HepG2 (cell line): ENCODE data around the gene EPX. TPM values are rescaled to one million over a fixed set of nuclear protein-coding genes. Genes with fewer than 3 reads are reported as not detected.

Experiments
- ATAC-seq: fragments of 200-7000 bp; cut with Tn5 transposase; 3 replicates; pipeline ENCODE4 v1.9.1; 2020; ENCODE audit warnings: mild to moderate bottlenecking, moderate library complexity
- BruUV-seq: library from RNA; stranded (reverse); fragments of 400-500 nt; replicated peaks from 2 replicates; lab custom pipeline; 2021; lab: Mats Ljungman, UMichigan
- CTCF ChIA-PET: fragments of 300-600 bp; formaldehyde crosslinking; extraction: SDS; loops from one replicate; lab custom pipeline; 2021; ENCODE audit warnings: low total read pairs, inconsistent platforms, low intra/inter-chr PET ratio; lab: Yijun Ruan, JAX
- POLR2A ChIA-PET: fragments of 350-600 bp; sonication (Branson Sonifier 250); formaldehyde crosslinking; loops from one replicate; lab custom pipeline; 2020; ENCODE audit warnings: antibody characterized with exemption, inconsistent platforms; lab: Yijun Ruan, JAX
- DNase-seq: peaks from one replicate; pipeline ENCODE4 v3.0.0-alpha.2; 2015; ENCODE audit warnings: low spot score
- FAIRE-seq: peaks from 3 replicates; lab custom pipeline; 2011; peaks lifted over from hg19 to GRCh38; lab: Jason Lieb, UNC
- H2AFZ ChIP-seq: one replicate; pipeline ENCODE4 v1.6.1; 2011; ENCODE audit warnings: low read length, inconsistent platforms
- H3K27ac ChIP-seq: fragments of 300-600 bp; 3 replicates; pipeline ENCODE4 v1.8.0; 2011; ENCODE audit warnings: mixed run types, mild to moderate bottlenecking, mixed read lengths, low read length, inconsistent platforms; ENCODE audit not compliant: insufficient read depth; ENCODE audit errors: extremely low read length
- H3K27me3 ChIP-seq, 2 experiments: fragments of 200-600 bp in 1 of 2; 2 replicates in 1 of 2; 3 replicates in 1 of 2; pipeline versions ENCODE4 v1.6.0 to v1.8.0; 2011; ENCODE audit warnings: low read length in 2 of 2, mild to moderate bottlenecking in 2 of 2, moderate library complexity in 2 of 2, inconsistent platforms in 1 of 2; ENCODE audit not compliant: insufficient read depth in 2 of 2, control insufficient read depth in 1 of 2
- H3K36me3 ChIP-seq, 2 experiments: fragments of 200-600 bp in 1 of 2; replicated peaks in 1 of 2; 2 replicates in 1 of 2; 3 replicates in 1 of 2; pipeline versions ENCODE4 v1.5.1 to v1.8.0; 2011; ENCODE audit warnings: low read length in 2 of 2, inconsistent platforms in 1 of 2; ENCODE audit not compliant: insufficient read depth in 2 of 2, control insufficient read depth in 1 of 2
- H3K4me1 ChIP-seq: 2 replicates; pipeline ENCODE4 v1.5.1; 2012; ENCODE audit warnings: low read length, inconsistent platforms; ENCODE audit not compliant: insufficient read depth
- H3K4me2 ChIP-seq: 2 replicates; pipeline ENCODE4 v1.6.0; 2011; ENCODE audit warnings: low read depth, low read length, inconsistent platforms
- H3K4me3 ChIP-seq, 3 experiments: fragments of 200-600 bp in 1 of 3; sonication (generic), shearing (Covaris generic) in 1 of 3; replicated peaks in 1 of 3; 2 replicates each; pipeline ENCODE4 v1.5.1; 2011 to 2016; ENCODE audit warnings: low read length in 3 of 3, inconsistent platforms in 2 of 3, low read depth in 2 of 3, mild to moderate bottlenecking in 2 of 3, control low read depth in 1 of 3, mixed read lengths in 1 of 3; ENCODE audit not compliant: insufficient read depth in 1 of 3
- H3K79me2 ChIP-seq: one replicate; pipeline ENCODE4 v1.6.1; 2011; ENCODE audit warnings: low read length, inconsistent platforms; ENCODE audit not compliant: insufficient read depth
- H3K9ac ChIP-seq: 2 replicates; pipeline ENCODE4 v1.6.0; 2011; ENCODE audit warnings: mild to moderate bottlenecking, low read depth, low read length, inconsistent platforms; ENCODE audit not compliant: insufficient read depth
- H3K9me3 ChIP-seq: 2 replicates; pipeline ENCODE4 v1.5.1; 2012; ENCODE audit warnings: mild to moderate bottlenecking, low read length
- H4K20me1 ChIP-seq: 2 replicates; pipeline ENCODE4 v1.6.0; 2011; ENCODE audit warnings: inconsistent platforms, mild to moderate bottlenecking, low read length, moderate library complexity; ENCODE audit not compliant: insufficient read depth
- AGO1 ChIP-seq: fragments of 200-400 bp; formaldehyde crosslinking; IDR thresholded peaks from 2 replicates; pipeline ENCODE4 v1.6.1; 2017; ENCODE audit warnings: mild to moderate bottlenecking, low read depth, low read length, moderate library complexity; ENCODE audit not compliant: poor library complexity, severe bottlenecking
- ETV5 ChIP-seq: IDR thresholded peaks from 2 replicates; pipeline ENCODE4 v1.6.1; 2018; ENCODE audit warnings: missing biosample characterization, missing genetic modification reagents, inconsistent platforms, borderline replicate concordance
- GABPB1 ChIP-seq: IDR thresholded peaks from 2 replicates; pipeline ENCODE4 v1.6.1; 2016; ENCODE audit warnings: mild to moderate bottlenecking, missing genetic modification reagents, moderate library complexity, missing compliant biosample characterization
- MTF2 ChIP-seq: sonication (generic); formaldehyde crosslinking; IDR thresholded peaks from 2 replicates; pipeline ENCODE4 v1.5.0; 2020; ENCODE audit warnings: missing genetic modification reagents, borderline replicate concordance
- RBAK ChIP-seq: sonication (generic); formaldehyde crosslinking; IDR thresholded peaks from 2 replicates; pipeline ENCODE4 v1.5.1; 2020; ENCODE audit warnings: mild to moderate bottlenecking, missing genetic modification reagents
- RCOR2 ChIP-seq: IDR thresholded peaks from 2 replicates; pipeline ENCODE4 v1.6.1; 2016; ENCODE audit warnings: missing biosample characterization, missing genetic modification reagents
- TEAD3 ChIP-seq: optimal IDR thresholded peaks from 2 replicates; pipeline ENCODE3; 2016; ENCODE audit warnings: borderline replicate concordance
- ZBTB7A ChIP-seq: sonication (generic); formaldehyde crosslinking; IDR thresholded peaks from 2 replicates; pipeline ENCODE4 v1.8.0; 2022; ENCODE audit warnings: mild to moderate bottlenecking, missing genetic modification reagents
- ZBTB7B ChIP-seq: sonication (generic); formaldehyde crosslinking; IDR thresholded peaks from 2 replicates; pipeline ENCODE4 v1.4.0; 2020; ENCODE audit warnings: missing genetic modification reagents
- ZC3H4 ChIP-seq: sonication (generic); formaldehyde crosslinking; IDR thresholded peaks from 2 replicates; pipeline ENCODE4 v1.4.0; 2020; ENCODE audit warnings: missing genetic modification reagents, borderline replicate concordance
- ZNF24 ChIP-seq: fragments of 450-650 bp; IDR thresholded peaks from 2 replicates; pipeline ENCODE4 v1.6.1; 2017; ENCODE audit warnings: antibody characterized with exemption, mild to moderate bottlenecking
- ZNF343 ChIP-seq: sonication (generic); formaldehyde crosslinking; IDR thresholded peaks from 2 replicates; pipeline ENCODE4 v1.4.0; 2020; ENCODE audit warnings: mild to moderate bottlenecking, missing genetic modification reagents
- ZNF510 ChIP-seq: sonication (generic); formaldehyde crosslinking; IDR thresholded peaks from 2 replicates; pipeline ENCODE4 v1.4.0; 2020; ENCODE audit warnings: low read depth, mild to moderate bottlenecking, missing genetic modification reagents
- ZNF543 ChIP-seq: sonication (generic); formaldehyde crosslinking; IDR thresholded peaks from 2 replicates; pipeline ENCODE4 v1.4.0; 2020; ENCODE audit warnings: mild to moderate bottlenecking, missing genetic modification reagents
- ZNF556 ChIP-seq: sonication (generic); formaldehyde crosslinking; IDR thresholded peaks from 2 replicates; pipeline ENCODE4 v1.4.0; 2020; ENCODE audit warnings: mild to moderate bottlenecking, missing genetic modification reagents, borderline replicate concordance
- ZNF7 ChIP-seq: IDR thresholded peaks from 2 replicates; pipeline ENCODE4 v1.6.1; 2016; ENCODE audit warnings: missing biosample characterization, missing genetic modification reagents
- WGBS: methylation state at CpG from one replicate; pipeline ENCODE4 v1.1.6; 2017; ENCODE audit warnings: low lambda C conversion rate; 5-methylcytosine and 5-hydroxymethylcytosine counted together
- in situ Hi-C: cut with HindIII; loops from 2 replicates; pipeline ENCODE4 v1.10.0; 2017; ENCODE audit warnings: low pct_unique_long_range_greater_than_20kb; ENCODE audit not compliant: extremely low pct_ligation_motif_present
- intact Hi-C: fragments of 100-400 bp; cut with micrococcal nuclease; formaldehyde crosslinking; loops from one replicate; pipeline ENCODE4 v1.10.0; 2022; ENCODE audit not compliant: unreplicated experiment
- polyA plus RNA-seq, 8 experiments: library from polyadenylated mRNA; depleted of rRNA in 3 of 8; stranded (reverse) in 7 of 8; unstranded in 1 of 8; fragments of >200 nt; fragmentation: Illumina TruSeq in 4 of 8; extraction: Trizol in 4 of 8; gene quantifications; 2 replicates each; pipeline versions ENCODE4 v1.2.1 to v1.2.3, GENCODE V29; 2011 to 2016; ENCODE audit warnings: low read depth in 4 of 8, missing spikeins in 1 of 8, mixed read lengths in 1 of 8; ENCODE audit not compliant: insufficient read depth in 1 of 8
- total RNA-seq, 5 experiments: library from RNA; depleted of rRNA; stranded (reverse); fragments of >200 nt; fragmentation: Illumina TruSeq; extraction: Trizol; gene quantifications; 2 replicates each; pipeline ENCODE4 v1.2.3, GENCODE V29; 2016; ENCODE audit warnings: low read depth in 1 of 5
- TF ChIP-seq, protein P1 (sequence below): sonication (generic); formaldehyde crosslinking; IDR thresholded peaks from 2 replicates; pipeline ENCODE4 v1.8.1; 2023; ENCODE audit warnings: mild to moderate bottlenecking, missing genetic modification reagents

The EPX gene
- total and polyA plus RNA-seq, 2 of the 13 experiments (the other 11 are each of a cell fraction or from before 2014, with no cell fraction given): not detected

GRCh38 chr17:58247511-58248363, 55.2 kb downstream of the EPX start:
- CTCF ChIA-PET: no interaction called here
- intact Hi-C loops: no loop called here
- DNase-seq (no peak), ATAC-seq (no peak), FAIRE-seq (no peak)
- peaks cover 19 to 88% of the 10 kb centered on the region in 2 experiments for H3K27me3 ChIP-seq
- H3K4me3 ChIP-seq: no peak overlapping the region
- H3K79me2 ChIP-seq: no peaks in the 10 kb centered on the region
- TF ChIP-seq ZNF543: no peak
- no peak for TF ChIP-seq ZBTB7B (CRISPR knock-in tag)
- TF ChIP-seq, protein P1, sequence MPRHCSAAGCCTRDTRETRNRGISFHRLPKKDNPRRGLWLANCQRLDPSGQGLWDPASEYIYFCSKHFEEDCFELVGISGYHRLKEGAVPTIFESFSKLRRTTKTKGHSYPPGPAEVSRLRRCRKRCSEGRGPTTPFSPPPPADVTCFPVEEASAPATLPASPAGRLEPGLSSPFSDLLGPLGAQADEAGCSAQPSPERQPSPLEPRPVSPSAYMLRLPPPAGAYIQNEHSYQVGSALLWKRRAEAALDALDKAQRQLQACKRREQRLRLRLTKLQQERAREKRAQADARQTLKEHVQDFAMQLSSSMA (CRISPR knock-in tag): no peak
- TF ChIP-seq ZNF343 (CRISPR knock-in tag): 0 out of 2 replicates have a peak, but pooled peaks have one; percentile 38
- no peak for TF ChIP-seq TEAD3 (CRISPR knock-in tag)
- no peak for TF ChIP-seq GABPB1 (CRISPR knock-in tag)
- peak; percentile 69; the same call in 1 of the 2 replicates for TF ChIP-seq ZNF7
- peak; percentile 11; the same call in 1 of the 2 replicates for TF ChIP-seq ETV5
- TF ChIP-seq ZNF510 (CRISPR knock-in tag): no peak
- TF ChIP-seq ZNF556 (CRISPR knock-in tag): no peak
- TF ChIP-seq ZNF24: no peak
- no peak for TF ChIP-seq ZBTB7A (CRISPR knock-in tag)
- no peak for TF ChIP-seq RCOR2 (CRISPR knock-in tag)
- no peak for TF ChIP-seq ZC3H4
- TF ChIP-seq AGO1: no peak
- TF ChIP-seq RBAK (CRISPR knock-in tag): no peak
- TF ChIP-seq MTF2 (CRISPR knock-in tag): no peak
- no peak overlapping the region for H3K27ac ChIP-seq
- no peak overlapping the region; the same call in 1 of the 2 replicates for H3K4me2 ChIP-seq
- BruUV-seq: no TSS peak
- no peak overlapping the region for H3K9ac ChIP-seq
- POLR2A ChIA-PET: no interaction called here
- H3K36me3 ChIP-seq: no peaks in the 10 kb centered on the region
- peaks cover 65% of the 10 kb centered on the region for H3K4me1 ChIP-seq
- no peaks in the 10 kb centered on the region for H3K9me3 ChIP-seq
- H2AFZ ChIP-seq: no peak overlapping the region
- in situ Hi-C loops: no loop called here
- H4K20me1 ChIP-seq: no peaks in the 10 kb centered on the region
- WGBS: 39% methylated on average over 10 of the region's 10 CpGs
